Body of pancreas (tissue), 4 donors: ENCODE results near the gene TM7SF2. TPM values are rescaled to one million over a fixed set of nuclear protein-coding genes. Genes with fewer than 3 reads are reported as not detected.

Source experiments
- ATAC-seq: fragments of 150-250 bp; one replicate; pipeline ENCODE4 v1.9.1; 2016
- DNase-seq, 4 donors: peaks; one replicate each; pipeline ENCODE4 v3.0.0-alpha.2; 2019
- H3K27ac ChIP-seq, 4 donors: fragments of 200-600 bp; sonication (generic); 1 replicate in 3 of 4; 2 replicates in 1 of 4; pipeline versions ENCODE4 v1.5.1 to v1.6.1; 2016 to 2019; ENCODE audit warnings: mild to moderate bottlenecking in 1 of 4, mixed read lengths in 1 of 4, moderate library complexity in 1 of 4
- H3K27me3 ChIP-seq, 2 donors: fragments of 200-600 bp; sonication (generic); one replicate each; pipeline ENCODE4 v1.6.0; 2016; ENCODE audit warnings: mild to moderate bottlenecking in 1 of 2
- H3K36me3 ChIP-seq, 2 donors: fragments of 200-600 bp; sonication (generic); replicated peaks in 1 of 2; 2 replicates each; pipeline ENCODE4 v1.5.1; 2016; ENCODE audit warnings: low read depth in 2 of 2; ENCODE audit not compliant: insufficient read depth in 1 of 2
- H3K4me1 ChIP-seq: fragments of 200-600 bp; sonication (generic); one replicate; pipeline ENCODE4 v1.6.0; 2016
- H3K4me3 ChIP-seq, 2 donors: fragments of 200-600 bp; sonication (generic); 1 replicate in 1 of 2; 2 replicates in 1 of 2; pipeline ENCODE4 v1.5.1; 2016 to 2019
- H3K9me3 ChIP-seq, 3 donors: fragments of 200-600 bp; sonication (generic); 1 replicate in 2 of 3; 2 replicates in 1 of 3; pipeline ENCODE4 v1.5.1; 2016
- CTCF ChIP-seq, 7 experiments: fragments of 450-650 bp in 4 of 7; fragments of 200-600 bp in 3 of 7; sonication (generic) in 3 of 7; IDR thresholded peaks; one replicate each; pipeline ENCODE4 v1.5.1; 2016 to 2019; ENCODE audit warnings: antibody characterized with exemption in 7 of 7
- POLR2A ChIP-seq, 3 donors: fragments of 450-650 bp; IDR thresholded peaks; one replicate each; pipeline ENCODE4 v1.6.1; 2016; ENCODE audit warnings: antibody characterized with exemption in 3 of 3, mild to moderate bottlenecking in 2 of 3
- whole genome bisulfite sequencing, 2 donors: methylation state at CpG; one replicate each; pipeline ENCODE4 v1.1.5; 2017; 5-methylcytosine and 5-hydroxymethylcytosine counted together
- intact Hi-C: fragments of 100-400 bp; cut with DNase I; formaldehyde crosslinking; loops from one replicate; pipeline ENCODE4 v1.15.1; 2023
- total RNA-seq, 2 donors: library from RNA; depleted of rRNA; stranded (reverse); fragments of >200 nt; gene quantifications; one replicate each; pipeline ENCODE4 v1.1.0, GENCODE V29; 2016

Gene TM7SF2
- total RNA-seq, 2 donors from 2014 or later, result 25.4 to 85.6 TPM

- H3K27ac ChIP-seq, result peak overlapping the region in 1 of 4 donors; percentile 98
- H3K9me3 ChIP-seq, result no peaks in the 10 kb centered on the region
- intact Hi-C loops, result loop anchor here (5.0 kb wide), 1 partner anchor 55 kb away; no protein-coding TSS in a partner anchor
- H3K4me1 ChIP-seq, result peaks cover 48% of the 10 kb centered on the region
- ATAC-seq, result no peak
- TF ChIP-seq POLR2A (IDR thresholded peaks at IDR 0.05), result no peak
- no peak for TF ChIP-seq CTCF (IDR thresholded peaks at IDR 0.05)
- H3K36me3 ChIP-seq, result peaks cover 30 to 46% of the 10 kb centered on the region in 2 donors
- 28 to 58% methylated on average over 6 of the region's 6 CpGs for WGBS, 2 donors
- H3K27me3 ChIP-seq, result no peaks in the 10 kb centered on the region
- no peak overlapping the region for H3K4me3 ChIP-seq
- peak in 1 of 4 donors; percentile 14 for DNase-seq
These were observed 20.2 kb downstream of the TM7SF2 start for GRCh38 chr11:65131895-65132237.

GRCh38 chr11:65132238-65132987, 20.7 kb downstream of the TM7SF2 start:
- intact Hi-C loops, result loop anchor here (5.0 kb wide), 1 partner anchor 55 kb away; no protein-coding TSS in a partner anchor
- H3K9me3 ChIP-seq, result no peaks in the 10 kb centered on the region
- peaks cover 49% of the 10 kb centered on the region for H3K4me1 ChIP-seq
- peak overlapping the region in 3 of 4 donors; percentile 98 to 100 (median 99) for H3K27ac ChIP-seq
- 28 to 36% methylated on average over 9 to 10 of the region's 10 CpGs for WGBS, 2 donors
- no peaks in the 10 kb centered on the region for H3K27me3 ChIP-seq
- DNase-seq, result peak in 1 of 4 donors; percentile 11
- H3K4me3 ChIP-seq, result no peak overlapping the region
- H3K36me3 ChIP-seq, result peaks cover 30 to 41% of the 10 kb centered on the region in 2 donors
- TF ChIP-seq CTCF (IDR thresholded peaks at IDR 0.05) (no peak), POLR2A (IDR thresholded peaks at IDR 0.05) (no peak)
- ATAC-seq, result no peak

- TF ChIP-seq CTCF (IDR thresholded peaks at IDR 0.05) (no peak), POLR2A (IDR thresholded peaks at IDR 0.05) (peak; percentile 25 to 61 (median 57))
- peak; percentile 16 for ATAC-seq
- Histone ChIP-seq H3K4me1 (peaks cover 49% of the 10 kb centered on the region), H3K9me3 (no peaks in the 10 kb centered on the region), H3K27me3 (no peaks in the 10 kb centered on the region), H3K36me3 (peaks cover 27 to 35% of the 10 kb centered on the region in 2 donors), H3K27ac (peak overlapping the region; percentile 98 to 100 (median 99)), H3K4me3 (peak overlapping the region; percentile 63 to 83)
- peak; percentile 86 to 91 (median 91) for DNase-seq
- intact Hi-C loops, result loop anchor here (5.0 kb wide), 1 partner anchor 54 kb away; no protein-coding TSS in a partner anchor
- WGBS, 2 donors, result 15 to 23% methylated on average over 13 to 18 of the region's 18 CpGs
These were observed 21.5 kb downstream of the TM7SF2 start for GRCh38 chr11:65132988-65133700.

GRCh38 chr11:65133724-65134123, 22.1 kb downstream of the TM7SF2 start:
- Histone ChIP-seq H3K9me3 (no peaks in the 10 kb centered on the region), H3K4me1 (peaks cover 49% of the 10 kb centered on the region), H3K36me3 (peaks cover 21 to 31% of the 10 kb centered on the region in 2 donors), H3K27ac (peak overlapping the region; percentile 98 to 100 (median 99)), H3K4me3 (peak overlapping the region; percentile 63 to 83), H3K27me3 (no peaks in the 10 kb centered on the region)
- 0 to 2% methylated on average over 11 to 19 of the region's 20 CpGs for WGBS, 2 donors
- ATAC-seq (no peak), DNase-seq (peak in 3 of 4 donors; percentile 52 to 64 (median 54))
- TF ChIP-seq POLR2A (IDR thresholded peaks at IDR 0.05) (no peak), CTCF (IDR thresholded peaks at IDR 0.05) (no peak)
- intact Hi-C loops, result loop anchor here (5.0 kb wide), 1 partner anchor 54 kb away; no protein-coding TSS in a partner anchor
